Raji (cell line): Measurements from ENCODE around the gene ARHGAP42.

Source experiments
- POLR2A ChIP-seq: IDR thresholded peaks from 2 replicates; pipeline ENCODE4 v1.6.1; 2011; ENCODE audit warnings: low read depth, low read length, control low read depth; ENCODE audit not compliant: insufficient read depth

The ARHGAP42 gene

GRCh38 chr11:100687054-100687629 is at the start of gene ARHGAP42:
Gene ARHGAP42 (plus strand): TSS chr11:100687288. CDS start chr11:100687679, 391 bp downstream.
- no peak for TF ChIP-seq POLR2A

GRCh38 chr11:100637706-100638105 is 49.4 kb upstream of the ARHGAP42 start:
- no peak for TF ChIP-seq POLR2A

GRCh38 chr11:100638648-100639047 is 48.4 kb upstream of the ARHGAP42 start:
- TF ChIP-seq POLR2A, result no peak

GRCh38 chr11:100639140-100639539 is 47.9 kb upstream of the ARHGAP42 start:
- TF ChIP-seq POLR2A, result no peak

- TF ChIP-seq POLR2A, result no peak
Measured at GRCh38 chr11:100640071-100640470, 47.0 kb upstream of the ARHGAP42 start.

- TF ChIP-seq POLR2A, result no peak
Measured at GRCh38 chr11:100640646-100641045, 46.4 kb upstream of the ARHGAP42 start.

- TF ChIP-seq POLR2A, result no peak
Measured at GRCh38 chr11:100641456-100641855, 45.6 kb upstream of the ARHGAP42 start.

- no peak for TF ChIP-seq POLR2A
Measured at GRCh38 chr11:100646545-100646944, 40.5 kb upstream of the ARHGAP42 start.

GRCh38 chr11:100647861-100648260 is 39.2 kb upstream of the ARHGAP42 start:
- TF ChIP-seq POLR2A, result no peak

GRCh38 chr11:100663583-100663982 is 23.5 kb upstream of the ARHGAP42 start:
- TF ChIP-seq POLR2A, result no peak

GRCh38 chr11:100663996-100664395 is 23.1 kb upstream of the ARHGAP42 start:
- no peak for TF ChIP-seq POLR2A

GRCh38 chr11:100667449-100667848 is 19.6 kb upstream of the ARHGAP42 start:
- TF ChIP-seq POLR2A, result no peak

GRCh38 chr11:100670140-100670539 is 16.9 kb upstream of the ARHGAP42 start:
- TF ChIP-seq POLR2A, result no peak

GRCh38 chr11:100671471-100671870 is 15.6 kb upstream of the ARHGAP42 start:
- TF ChIP-seq POLR2A, result no peak

GRCh38 chr11:100672498-100673033 is 14.5 kb upstream of the ARHGAP42 start:
- TF ChIP-seq POLR2A, result no peak

GRCh38 chr11:100673063-100673462 is 14.0 kb upstream of the ARHGAP42 start:
- TF ChIP-seq POLR2A, result no peak

- TF ChIP-seq POLR2A, result no peak
Measured at GRCh38 chr11:100674212-100674611, 12.9 kb upstream of the ARHGAP42 start.

- TF ChIP-seq POLR2A, result no peak
Measured at GRCh38 chr11:100675115-100675650, 11.9 kb upstream of the ARHGAP42 start.

GRCh38 chr11:100676901-100677300 is 10.2 kb upstream of the ARHGAP42 start:
- no peak for TF ChIP-seq POLR2A
